Erythroblast (primary cell): ENCODE measurements around the gene ANKRD16.
A peak's percentile ranks its signal among the peaks of the same experiment; 100 is the strongest.

Experiments used
- DNase-seq, 2 experiments: peaks; one replicate each; lab custom pipeline; 2025; lab: John Stamatoyannopoulos, UW
- GATA1 ChIP-seq: IDR thresholded peaks from 2 replicates; pipeline ENCODE4 v1.6.1; 2011; ENCODE audit warnings: low read depth, mild to moderate bottlenecking, control low read depth, low read length, moderate library complexity
- POLR2A ChIP-seq: IDR thresholded peaks from 2 replicates; pipeline ENCODE4 v1.6.1; 2011; ENCODE audit warnings: mild to moderate bottlenecking, low read length

Gene ANKRD16

GRCh38 chr10:5889624-5890451, at the start of gene ANKRD16, which contains the start of gene FBH1:
Gene ANKRD16 (minus strand): TSS chr10:5889893. CDS start chr10:5889354, 539 bp downstream.
Gene FBH1 (plus strand): TSS chr10:5890243. CDS start chr10:5890346, 103 bp downstream.
- DNase-seq, result peak; percentile 99 to 100
- TF ChIP-seq GATA1 (no peak), POLR2A (peak; percentile 67)

GRCh38 chr10:5938291-5938690, 48.6 kb upstream of the ANKRD16 start:
- no peak for TF ChIP-seq GATA1
- no peak for TF ChIP-seq POLR2A
- DNase-seq, result no peak

- no peak for DNase-seq
- TF ChIP-seq GATA1 (no peak), POLR2A (no peak)
These were observed 47.3 kb upstream of the ANKRD16 start for GRCh38 chr10:5937016-5937415.

GRCh38 chr10:5935628-5936027, 45.9 kb upstream of the ANKRD16 start:
- DNase-seq, result no peak
- TF ChIP-seq GATA1 (no peak), POLR2A (no peak)

- TF ChIP-seq GATA1, result no peak
- TF ChIP-seq POLR2A, result no peak
- DNase-seq, result peak; percentile 78 to 91
These were observed 44.3 kb upstream of the ANKRD16 start for GRCh38 chr10:5933909-5934546.

GRCh38 chr10:5932345-5932744, 42.7 kb upstream of the ANKRD16 start:
- no peak for DNase-seq
- TF ChIP-seq GATA1 (no peak), POLR2A (no peak)

GRCh38 chr10:5930272-5930671, 40.6 kb upstream of the ANKRD16 start:
- TF ChIP-seq POLR2A (no peak), GATA1 (no peak)
- DNase-seq, result no peak

- TF ChIP-seq GATA1, result no peak
- TF ChIP-seq POLR2A, result no peak
These were observed 39.7 kb upstream of the ANKRD16 start for GRCh38 chr10:5929442-5929841.

GRCh38 chr10:5927306-5927705, 37.6 kb upstream of the ANKRD16 start:
- no peak for DNase-seq

More at GRCh38 chr10:5929442-5929841, 39.7 kb upstream of the ANKRD16 start:
- no peak for DNase-seq

GRCh38 chr10:5924889-5925288, 35.2 kb upstream of the ANKRD16 start:
- TF ChIP-seq POLR2A (no peak), GATA1 (no peak)
- no peak for DNase-seq

More at GRCh38 chr10:5927306-5927705, 37.6 kb upstream of the ANKRD16 start:
- TF ChIP-seq GATA1 (no peak), POLR2A (no peak)

- no peak for DNase-seq
- TF ChIP-seq POLR2A (no peak), GATA1 (no peak)
These were observed 32.1 kb upstream of the ANKRD16 start for GRCh38 chr10:5921746-5922145.

GRCh38 chr10:5919568-5919967, 29.9 kb upstream of the ANKRD16 start:
- no peak for DNase-seq
- TF ChIP-seq GATA1 (no peak), POLR2A (no peak)

- DNase-seq, result no peak
- TF ChIP-seq GATA1 (no peak), POLR2A (no peak)
These were observed 29.1 kb upstream of the ANKRD16 start for GRCh38 chr10:5918763-5919162.

- TF ChIP-seq POLR2A (no peak), GATA1 (no peak)
- no peak for DNase-seq
These were observed 27.6 kb upstream of the ANKRD16 start for GRCh38 chr10:5917305-5917704.
